CD4-positive, alpha-beta T cell (primary cell): Measurements from ENCODE around the gene RYR2. TPM values are rescaled to one million over a fixed set of nuclear protein-coding genes. Genes with fewer than 3 reads are reported as not detected.

Experiments
- ATAC-seq: fragments of 200-7000 bp; cut with Tn5 transposase; one replicate; pipeline ENCODE4 v1.10.0; 2022; ENCODE audit warnings: mild to moderate bottlenecking; ENCODE audit not compliant: poor library complexity
- CTCF ChIA-PET: fragments of 350-600 bp; sonication (Branson Sonifier 250); formaldehyde crosslinking; loops from one replicate; lab custom pipeline; 2021; ENCODE audit warnings: antibody characterized with exemption, inconsistent platforms; lab: Charles Lee
- POLR2A ChIA-PET: fragments of 350-600 bp; sonication (Branson Sonifier 250); formaldehyde crosslinking; loops from one replicate; lab custom pipeline; 2021; ENCODE audit warnings: antibody characterized with exemption, inconsistent platforms; lab: Charles Lee
- DNase-seq, 14 experiments: peaks; one replicate each; pipeline ENCODE4 v3.0.0-alpha.2; 2013 to 2020; ENCODE audit warnings: mixed read lengths in 2 of 14
- H3K27ac ChIP-seq, 2 donors: one replicate each; pipeline versions ENCODE4 v1.5.1 to v1.7.0; 2013; ENCODE audit warnings: low read length in 2 of 2, low read depth in 1 of 2, mild to moderate bottlenecking in 1 of 2
- H3K27me3 ChIP-seq, 2 experiments: 1 replicate in 1 of 2; 2 replicates in 1 of 2; pipeline versions ENCODE4 v1.6.1 to v1.7.0; 2013; ENCODE audit warnings: low read length in 2 of 2, control low read depth in 1 of 2, mild to moderate bottlenecking in 1 of 2, moderate library complexity in 1 of 2; ENCODE audit not compliant: insufficient read depth in 2 of 2, control insufficient read depth in 1 of 2
- H3K36me3 ChIP-seq: one replicate; pipeline ENCODE4 v1.6.1; 2013; ENCODE audit warnings: low read length, control low read depth; ENCODE audit not compliant: insufficient read depth
- H3K4me1 ChIP-seq: one replicate; pipeline ENCODE4 v1.6.1; 2013; ENCODE audit warnings: low read length, control low read depth; ENCODE audit not compliant: insufficient read depth
- H3K4me3 ChIP-seq: one replicate; pipeline ENCODE4 v1.5.1; 2013; ENCODE audit warnings: mild to moderate bottlenecking, low read length, moderate library complexity
- H3K9me3 ChIP-seq, 2 experiments: 1 replicate in 1 of 2; 2 replicates in 1 of 2; pipeline versions ENCODE4 v1.6.1 to v1.7.0; 2013; ENCODE audit warnings: low read length in 2 of 2, mild to moderate bottlenecking in 2 of 2, control low read depth in 1 of 2, moderate library complexity in 1 of 2; ENCODE audit not compliant: control insufficient read depth in 1 of 2, insufficient read depth in 1 of 2
- H3K27ac Mint-ChIP-seq: one replicate; pipeline ENCODE4 v1.8.0; 2020; ENCODE audit warnings: mixed read lengths
- H3K27me3 Mint-ChIP-seq: one replicate; pipeline ENCODE4 v1.8.0; 2021; ENCODE audit warnings: mixed read lengths
- H3K36me3 Mint-ChIP-seq: one replicate; pipeline ENCODE4 v1.8.0; 2021; ENCODE audit warnings: low read depth, mixed read lengths
- H3K4me1 Mint-ChIP-seq: one replicate; pipeline ENCODE4 v1.8.0; 2021; ENCODE audit warnings: low read depth, mixed read lengths
- H3K4me3 Mint-ChIP-seq: one replicate; pipeline ENCODE4 v1.8.0; 2020; ENCODE audit warnings: mild to moderate bottlenecking, mixed read lengths
- H3K9me3 Mint-ChIP-seq: one replicate; pipeline ENCODE4 v1.8.0; 2020; ENCODE audit warnings: mixed read lengths
- intact Hi-C, 2 experiments: fragments of 100-400 bp; cut with DNase I in 1 of 2; cut with micrococcal nuclease in 1 of 2; formaldehyde crosslinking; loops; one replicate each; pipeline versions ENCODE4 v1.15.1 to v1.9.0; 2023 to 2025; cut with DNase I, micrococcal nuclease
- total RNA-seq, 174 experiments: library from RNA in 2 of 174; stranded (reverse) in 2 of 174; gene quantifications; one replicate each; pipeline ENCODE4 v1.2.3 and lab custom pipeline; 2021 to 2026
- TF ChIP-seq, protein P1 (sequence below): fragments of 200-600 bp; IDR thresholded peaks from one replicate; pipeline ENCODE4 v1.8.0; 2022; ENCODE audit warnings: antibody characterized with exemption, mild to moderate bottlenecking

Gene RYR2
- total RNA-seq, 2 experiments from 2014 or later, result not detected

DNA sequence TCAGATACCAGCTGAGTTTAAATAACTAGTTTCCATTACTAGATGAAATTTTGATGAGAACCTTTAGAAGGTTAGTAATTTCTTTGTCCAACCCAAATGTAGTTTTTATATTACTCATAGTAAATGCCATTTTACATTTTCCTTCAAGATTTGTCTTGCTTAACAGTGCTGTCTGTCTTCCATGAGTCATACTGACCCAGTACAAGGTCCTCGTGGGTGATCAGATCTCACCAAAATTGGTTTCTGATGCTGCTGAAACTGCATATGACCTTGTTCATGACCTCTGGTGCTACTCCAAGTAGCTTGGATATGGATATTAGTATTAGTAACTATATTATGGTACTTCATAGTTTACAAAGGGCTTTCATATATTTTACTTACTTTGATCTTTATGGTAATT is 207.1 kb downstream of the RYR2 start:
- ChIA-PET POLR2A (no interaction called here), CTCF (no interaction called here)
- DNase-seq (no peak), ATAC-seq (no peak)
- Histone ChIP-seq H3K27me3 (no peaks in the 10 kb centered on the region), H3K9me3 (peaks cover 0 to 5% of the 10 kb centered on the region in 2 experiments), H3K4me3 (no peak overlapping the region), H3K4me1 (no peaks in the 10 kb centered on the region), H3K36me3 (no peaks in the 10 kb centered on the region), H3K27ac (no peak overlapping the region)
- Mint-ChIP-seq H3K4me1 (no peaks in the 10 kb centered on the region), H3K9me3 (no peaks in the 10 kb centered on the region), H3K27ac (no peak overlapping the region), H3K27me3 (no peaks in the 10 kb centered on the region), H3K36me3 (no peaks in the 10 kb centered on the region), H3K4me3 (no peak overlapping the region)
- TF ChIP-seq, protein P1, sequence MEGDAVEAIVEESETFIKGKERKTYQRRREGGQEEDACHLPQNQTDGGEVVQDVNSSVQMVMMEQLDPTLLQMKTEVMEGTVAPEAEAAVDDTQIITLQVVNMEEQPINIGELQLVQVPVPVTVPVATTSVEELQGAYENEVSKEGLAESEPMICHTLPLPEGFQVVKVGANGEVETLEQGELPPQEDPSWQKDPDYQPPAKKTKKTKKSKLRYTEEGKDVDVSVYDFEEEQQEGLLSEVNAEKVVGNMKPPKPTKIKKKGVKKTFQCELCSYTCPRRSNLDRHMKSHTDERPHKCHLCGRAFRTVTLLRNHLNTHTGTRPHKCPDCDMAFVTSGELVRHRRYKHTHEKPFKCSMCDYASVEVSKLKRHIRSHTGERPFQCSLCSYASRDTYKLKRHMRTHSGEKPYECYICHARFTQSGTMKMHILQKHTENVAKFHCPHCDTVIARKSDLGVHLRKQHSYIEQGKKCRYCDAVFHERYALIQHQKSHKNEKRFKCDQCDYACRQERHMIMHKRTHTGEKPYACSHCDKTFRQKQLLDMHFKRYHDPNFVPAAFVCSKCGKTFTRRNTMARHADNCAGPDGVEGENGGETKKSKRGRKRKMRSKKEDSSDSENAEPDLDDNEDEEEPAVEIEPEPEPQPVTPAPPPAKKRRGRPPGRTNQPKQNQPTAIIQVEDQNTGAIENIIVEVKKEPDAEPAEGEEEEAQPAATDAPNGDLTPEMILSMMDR, result no peak
- intact Hi-C loops, result no loop called here

DNA sequence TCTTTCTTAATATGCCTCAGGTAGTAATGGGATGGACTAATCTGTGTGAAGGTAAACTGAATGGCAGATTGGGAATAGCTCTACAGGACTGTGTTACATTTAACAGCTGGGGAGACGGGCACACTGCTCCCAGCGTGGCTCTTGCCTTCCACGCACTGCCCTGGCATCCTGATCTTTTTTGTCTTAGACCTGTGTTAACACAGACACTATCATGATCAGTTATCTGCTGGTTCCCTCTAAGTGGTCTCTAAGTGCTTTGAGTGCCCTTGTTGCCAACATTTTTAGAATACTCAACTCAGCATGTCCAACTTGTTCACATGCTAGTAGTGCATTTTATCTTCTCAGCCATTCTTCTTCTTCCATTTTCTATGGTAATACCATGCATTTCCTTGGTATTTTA is 208.1 kb downstream of the RYR2 start:
- DNase-seq, result no peak
- Histone ChIP-seq H3K4me1 (no peaks in the 10 kb centered on the region), H3K4me3 (no peak overlapping the region), H3K27ac (no peak overlapping the region), H3K27me3 (no peaks in the 10 kb centered on the region), H3K36me3 (no peaks in the 10 kb centered on the region), H3K9me3 (peaks cover 0 to 5% of the 10 kb centered on the region in 2 experiments)
- ATAC-seq, result no peak
- H3K36me3 Mint-ChIP-seq, result no peaks in the 10 kb centered on the region
- no peak overlapping the region for H3K4me3 Mint-ChIP-seq
- no peak overlapping the region for H3K27ac Mint-ChIP-seq
- ChIA-PET CTCF (no interaction called here), POLR2A (no interaction called here)
- no peaks in the 10 kb centered on the region for H3K27me3 Mint-ChIP-seq
- no peaks in the 10 kb centered on the region for H3K4me1 Mint-ChIP-seq
- H3K9me3 Mint-ChIP-seq, result no peaks in the 10 kb centered on the region
- intact Hi-C loops, result no loop called here
- TF ChIP-seq, protein P1, result no peak

DNA sequence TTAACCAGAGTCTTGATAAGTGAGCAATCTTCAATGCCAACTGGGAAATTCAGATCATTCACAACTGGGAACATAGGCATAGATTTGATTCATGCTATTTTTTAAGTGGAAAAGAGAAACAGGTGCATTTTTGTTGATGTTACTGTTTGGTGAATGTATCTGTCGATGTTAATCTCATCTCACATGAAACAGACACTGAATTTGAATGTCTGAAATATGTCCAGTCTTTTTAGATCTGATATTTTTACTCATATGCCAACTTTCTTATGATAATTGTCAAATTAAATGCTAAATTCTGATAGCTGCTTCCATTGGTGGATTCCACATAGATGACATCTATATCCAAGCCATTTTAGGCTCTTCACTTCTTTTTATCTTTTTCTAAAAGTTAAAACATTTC is 213.1 kb downstream of the RYR2 start:
- intact Hi-C loops, result no loop called here
- no peak for DNase-seq
- Histone ChIP-seq H3K27ac (no peak overlapping the region), H3K4me3 (no peak overlapping the region), H3K9me3 (no peaks in the 10 kb centered on the region), H3K27me3 (no peaks in the 10 kb centered on the region), H3K36me3 (no peaks in the 10 kb centered on the region), H3K4me1 (no peaks in the 10 kb centered on the region)
- no peaks in the 10 kb centered on the region for H3K4me1 Mint-ChIP-seq
- POLR2A ChIA-PET, result no interaction called here
- no peaks in the 10 kb centered on the region for H3K36me3 Mint-ChIP-seq
- no peak overlapping the region for H3K27ac Mint-ChIP-seq
- no peak for ATAC-seq
- peaks cover 4% of the 10 kb centered on the region for H3K27me3 Mint-ChIP-seq
- CTCF ChIA-PET, result no interaction called here
- TF ChIP-seq, protein P1, result no peak
- no peak overlapping the region for H3K4me3 Mint-ChIP-seq
- H3K9me3 Mint-ChIP-seq, result peaks cover 5% of the 10 kb centered on the region
